Measurements from ENCODE around the gene ZGRF1.
"Not testable (repeated sequence)": the region's sequence is repeated elsewhere in the genome, so short reads cannot be mapped to it uniquely, and the experiment has no call there.

ZGRF1 gene

GRCh38 chr4:112560084-112560483, 76.6 kb downstream of the ZGRF1 start:
- Histone ChIP-seq H3K9me3 (no peaks in the 10 kb centered on the region), H3K36me3 (no peaks in the 10 kb centered on the region), H3K27ac (no peak overlapping the region), H3K4me3 (no peak overlapping the region), H3K27me3 (no peaks in the 10 kb centered on the region), H3K4me1 (no peaks in the 10 kb centered on the region)
- TF ChIP-seq CTCF (IDR thresholded peaks at IDR 0.05) = no peak
- intact Hi-C loops (cut with DNase I; ENCODE audit: low total_unique reads) = no loop called here
- no peak for DNase-seq

GRCh38 chr4:112559053-112559452, 77.7 kb downstream of the ZGRF1 start:
- H3K27ac ChIP-seq = no peak overlapping the region
- no peaks in the 10 kb centered on the region for H3K9me3 ChIP-seq
- H3K27me3 ChIP-seq = no peaks in the 10 kb centered on the region
- H3K4me3 ChIP-seq = no peak overlapping the region
- intact Hi-C loops (cut with DNase I; ENCODE audit: low total_unique reads) = no loop called here
- no peak for DNase-seq
- H3K4me1 ChIP-seq = no peaks in the 10 kb centered on the region
- H3K36me3 ChIP-seq = no peaks in the 10 kb centered on the region
- no peak for TF ChIP-seq CTCF (IDR thresholded peaks at IDR 0.05)

DNA sequence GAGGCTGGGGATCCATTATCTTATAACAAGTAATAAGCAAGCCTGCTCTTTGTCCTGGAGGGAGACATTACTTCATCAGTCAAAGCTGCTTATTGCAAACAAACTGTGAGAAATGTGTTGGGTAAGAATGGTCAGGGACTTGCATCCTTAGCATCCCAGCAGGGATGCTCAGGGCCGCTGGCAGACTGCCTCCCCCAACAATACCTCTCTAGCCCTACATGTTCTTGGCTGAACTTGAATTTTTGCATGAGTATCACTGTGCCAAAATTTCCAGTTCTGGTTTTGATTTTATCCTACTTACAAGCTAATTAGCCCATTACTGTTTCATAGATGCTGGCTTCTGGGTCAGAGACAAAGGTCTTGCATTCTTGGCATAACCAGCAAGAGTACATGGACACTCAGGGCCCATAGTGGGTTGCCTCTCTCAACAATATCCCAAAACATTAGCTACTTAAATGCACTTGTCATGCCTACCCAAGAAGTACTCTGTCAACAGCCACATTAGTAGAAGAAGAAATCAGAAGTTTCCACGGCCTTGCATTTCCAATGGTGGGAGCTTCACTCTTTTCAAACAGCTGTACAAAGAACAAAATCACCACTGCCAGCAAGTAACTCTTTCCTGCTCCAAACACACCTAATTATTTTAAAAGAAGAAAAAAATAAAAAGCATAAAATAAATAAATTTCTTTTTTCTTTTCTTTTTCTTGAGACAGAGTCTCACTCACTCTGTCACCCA, 78.9 kb downstream of the ZGRF1 start:
- Histone ChIP-seq H3K4me1 (no peaks in the 10 kb centered on the region), H3K9me3 (no peaks in the 10 kb centered on the region), H3K27me3 (no peaks in the 10 kb centered on the region), H3K27ac (no peak overlapping the region), H3K36me3 (no peaks in the 10 kb centered on the region), H3K4me3 (no peak overlapping the region)
- intact Hi-C loops (cut with DNase I; ENCODE audit: low total_unique reads) = no loop called here
- no peak for TF ChIP-seq CTCF (IDR thresholded peaks at IDR 0.05)
- no peak for DNase-seq

DNA sequence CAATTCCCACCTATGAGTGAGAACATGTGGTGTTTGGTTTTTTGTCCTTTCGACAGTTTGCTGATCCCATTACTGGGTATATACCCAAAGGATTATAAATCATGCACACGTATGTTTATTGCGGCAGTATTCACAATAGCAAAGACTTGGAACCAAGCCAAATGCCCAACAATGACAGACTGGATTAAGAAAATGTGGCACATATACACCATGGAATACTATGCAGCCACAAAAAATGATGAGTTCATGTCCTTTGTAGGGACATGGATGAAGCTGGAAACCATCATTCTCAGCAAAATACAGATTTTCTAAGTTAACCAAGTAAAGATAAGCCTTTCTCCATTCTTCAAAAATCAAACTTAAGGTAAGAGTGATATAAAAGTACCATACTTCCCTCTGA, 82.4 kb downstream of the ZGRF1 start:
- H3K27me3 ChIP-seq; H3K9me3 ChIP-seq; intact Hi-C loops (cut with DNase I; ENCODE audit: low total_unique reads); H3K4me1 ChIP-seq; H3K27ac ChIP-seq; DNase-seq; H3K36me3 ChIP-seq; H3K4me3 ChIP-seq: not testable (repeated sequence)

DNA sequence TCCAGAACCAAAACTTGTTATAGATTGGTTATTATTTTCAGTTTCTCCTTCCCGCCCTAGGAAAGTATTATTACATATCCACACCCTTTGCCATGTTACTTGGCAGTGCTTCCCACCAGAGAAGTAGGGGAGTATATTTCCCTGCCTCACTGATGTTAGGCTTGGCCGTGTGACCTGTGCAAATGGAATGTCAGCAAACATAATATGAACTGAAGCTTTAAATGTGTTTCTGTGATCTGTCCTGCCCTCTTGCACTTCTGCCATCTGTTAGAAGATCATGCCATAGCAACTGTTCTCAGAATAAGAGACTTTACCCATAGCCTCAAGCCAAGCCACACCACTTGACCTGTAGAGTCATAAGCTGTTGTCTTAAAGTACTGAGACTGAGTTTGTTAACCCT, 84.0 kb downstream of the ZGRF1 start:
- intact Hi-C loops (cut with DNase I; ENCODE audit: low total_unique reads) = no loop called here
- Histone ChIP-seq H3K36me3 (no peaks in the 10 kb centered on the region), H3K27ac (no peak overlapping the region), H3K27me3 (no peaks in the 10 kb centered on the region), H3K4me1 (no peaks in the 10 kb centered on the region), H3K4me3 (no peak overlapping the region), H3K9me3 (no peaks in the 10 kb centered on the region)
- no peak for DNase-seq
- no peak for TF ChIP-seq CTCF (IDR thresholded peaks at IDR 0.05)

DNA sequence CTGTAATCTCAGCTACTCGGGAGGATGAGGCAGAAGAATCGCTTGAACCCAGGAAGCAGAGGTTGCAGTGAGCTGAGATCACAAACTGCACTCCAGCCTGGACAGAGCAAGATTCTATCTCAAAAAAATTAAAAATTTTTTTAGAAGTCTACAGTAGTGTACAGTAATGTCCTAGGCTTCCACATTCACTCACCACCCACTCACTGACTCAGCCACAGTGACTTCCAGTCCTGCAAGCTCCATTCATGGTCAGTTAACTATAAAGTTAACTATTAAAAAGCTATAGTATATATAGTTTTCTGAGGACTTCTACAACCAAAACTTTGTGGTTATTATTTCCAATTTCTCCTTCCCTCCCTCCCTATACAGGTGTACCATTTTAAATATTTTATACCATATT, 86.0 kb downstream of the ZGRF1 start:
- Histone ChIP-seq H3K4me3 (no peak overlapping the region), H3K27me3 (no peaks in the 10 kb centered on the region), H3K36me3 (no peaks in the 10 kb centered on the region), H3K9me3 (no peaks in the 10 kb centered on the region), H3K4me1 (no peaks in the 10 kb centered on the region), H3K27ac (no peak overlapping the region)
- no peak for TF ChIP-seq CTCF (IDR thresholded peaks at IDR 0.05)
- intact Hi-C loops (cut with DNase I; ENCODE audit: low total_unique reads) = no loop called here
- no peak for DNase-seq
